Gastrocnemius medialis (tissue), 4 donors: Measurements from ENCODE around the gene CHRD.

Source experiments
- CTCF ChIP-seq, 5 experiments: fragments of 450-650 bp in 3 of 5; fragments of 200-600 bp in 2 of 5; sonication (generic) in 2 of 5; IDR thresholded peaks in 4 of 5; conservative IDR thresholded peaks in 1 of 5; 1 replicate in 4 of 5; 2 replicates in 1 of 5; pipeline ENCODE4 v1.5.1; 2016 to 2019; ENCODE audit warnings: antibody characterized with exemption in 5 of 5, mild to moderate bottlenecking in 3 of 5, moderate library complexity in 3 of 5
- POLR2A ChIP-seq, 2 donors: fragments of 450-650 bp; IDR thresholded peaks; one replicate each; pipeline ENCODE4 v1.6.1; 2017; ENCODE audit warnings: antibody characterized with exemption in 2 of 2, mild to moderate bottlenecking in 2 of 2, moderate library complexity in 2 of 2

DNA sequence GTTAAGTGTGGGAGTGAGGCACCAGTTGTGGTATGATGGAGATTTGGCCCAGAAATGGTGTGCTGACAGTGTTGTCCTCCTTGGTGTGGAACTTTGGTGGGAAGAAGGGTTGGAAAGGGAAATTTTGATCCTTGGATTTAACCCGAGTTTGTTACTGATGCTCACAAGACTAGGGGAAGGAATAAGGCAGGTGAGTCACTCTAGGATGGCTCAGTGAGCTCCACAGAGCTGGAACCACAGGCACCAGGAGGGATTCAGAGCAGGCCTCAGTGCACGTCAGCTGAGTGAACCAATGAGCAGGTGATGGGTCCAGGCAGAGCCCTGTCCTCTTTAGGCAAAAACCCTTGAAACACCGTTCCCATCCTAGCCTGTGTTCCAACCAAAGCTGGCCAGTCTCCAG, 11.4 kb downstream of the CHRD start:
- TF ChIP-seq CTCF (IDR thresholded peaks at IDR 0.05 in 4 of 5, conservative IDR thresholded peaks at IDR 0.05 in 1 of 5) (no peak), POLR2A (IDR thresholded peaks at IDR 0.05) (no peak)
